ENCODE results near the gene ZNF592. TPM values are rescaled to one million over a fixed set of nuclear protein-coding genes. Genes with fewer than 3 reads are reported as not detected.

ZNF592 gene
- polyA plus RNA-seq, 1 donor (not counting 4 experiments of a cell fraction or from before 2014, with no cell fraction given): 4.1 TPM

- Histone ChIP-seq H4K20me1 (ENCODE audit: control insufficient read depth, extremely low read depth, insufficient read depth, low read length) (no peaks in the 10 kb centered on the region), H3K27me3 (ENCODE audit: control insufficient read depth, extremely low read depth, insufficient read depth, low read length) (peaks cover 8% of the 10 kb centered on the region), H3K4me3 (ENCODE audit: control insufficient read depth in 2 of 3, extremely low read depth in 1 of 3, insufficient read depth in 2 of 3, low read depth in 1 of 3, low read length in 3 of 3) (no peak overlapping the region), H3K9me3 (ENCODE audit: control insufficient read depth, low read depth, low read length) (no peaks in the 10 kb centered on the region), H3K36me3 (ENCODE audit: control insufficient read depth in 2 of 2, extremely low read depth in 1 of 2, insufficient read depth in 2 of 2, low read length in 2 of 2) (no peaks in the 10 kb centered on the region), H3K9ac (ENCODE audit: control insufficient read depth, extremely low read depth, insufficient read depth, low read length) (no peak overlapping the region), H3K4me2 (ENCODE audit: control insufficient read depth, extremely low read depth, insufficient read depth, low read depth, low read length) (no peak overlapping the region), H3K27ac (ENCODE audit: control insufficient read depth, insufficient read depth, low read length) (no peak overlapping the region), H3K79me2 (ENCODE audit: control insufficient read depth, insufficient read depth, low read length) (no peaks in the 10 kb centered on the region), H3K9me1 (ENCODE audit: control insufficient read depth, extremely low read depth, insufficient read depth, low read length) (no peaks in the 10 kb centered on the region), H3K4me1 (ENCODE audit: control insufficient read depth, extremely low read depth, insufficient read depth, low read length) (no peaks in the 10 kb centered on the region), H2AFZ (ENCODE audit: control insufficient read depth, low read length) (no peak overlapping the region)
- no peak for TF ChIP-seq CTCF (optimal IDR thresholded peaks at IDR 0.05 in 1 of 3, IDR thresholded peaks at IDR 0.05 in 1 of 3, conservative IDR thresholded peaks at IDR 0.05 in 1 of 3; ENCODE audit: extremely low read depth in 1 of 3, insufficient read depth in 2 of 3, low read length in 3 of 3)
- TF ChIP-seq EZH2 (IDR thresholded peaks at IDR 0.05; ENCODE audit: low read length): no peak
- dilution Hi-C loops (cut with MboI; ENCODE audit: extremely low pct_ligation_motif_present, low sequenced_read_pairs): no loop called here
- DNase-seq (ENCODE audit: low read depth, low spot score) (no peak), FAIRE-seq (no peak)
Observed at GRCh38 chr15:84812842-84813241, 64.5 kb downstream of the ZNF592 start.

- DNase-seq (ENCODE audit: low read depth, low spot score) (no peak), FAIRE-seq (no peak)
- H3K36me3 ChIP-seq (ENCODE audit: control insufficient read depth in 2 of 2, extremely low read depth in 1 of 2, insufficient read depth in 2 of 2, low read length in 2 of 2): no peaks in the 10 kb centered on the region
- no peak overlapping the region for H3K27ac ChIP-seq (ENCODE audit: control insufficient read depth, insufficient read depth, low read length)
- no peak overlapping the region for H2AFZ ChIP-seq (ENCODE audit: control insufficient read depth, low read length)
- H3K9me1 ChIP-seq (ENCODE audit: control insufficient read depth, extremely low read depth, insufficient read depth, low read length): no peaks in the 10 kb centered on the region
- TF ChIP-seq CTCF (optimal IDR thresholded peaks at IDR 0.05 in 1 of 3, IDR thresholded peaks at IDR 0.05 in 1 of 3, conservative IDR thresholded peaks at IDR 0.05 in 1 of 3; ENCODE audit: extremely low read depth in 1 of 3, insufficient read depth in 2 of 3, low read length in 3 of 3) (no peak), EZH2 (IDR thresholded peaks at IDR 0.05; ENCODE audit: low read length) (no peak)
- H3K9ac ChIP-seq (ENCODE audit: control insufficient read depth, extremely low read depth, insufficient read depth, low read length): no peak overlapping the region
- no peaks in the 10 kb centered on the region for H3K9me3 ChIP-seq (ENCODE audit: control insufficient read depth, low read depth, low read length)
- no peak overlapping the region for H3K4me3 ChIP-seq (ENCODE audit: control insufficient read depth in 2 of 3, extremely low read depth in 1 of 3, insufficient read depth in 2 of 3, low read depth in 1 of 3, low read length in 3 of 3)
- no peak overlapping the region for H3K4me2 ChIP-seq (ENCODE audit: control insufficient read depth, extremely low read depth, insufficient read depth, low read depth, low read length)
- no peaks in the 10 kb centered on the region for H3K4me1 ChIP-seq (ENCODE audit: control insufficient read depth, extremely low read depth, insufficient read depth, low read length)
- no peaks in the 10 kb centered on the region for H4K20me1 ChIP-seq (ENCODE audit: control insufficient read depth, extremely low read depth, insufficient read depth, low read length)
- H3K79me2 ChIP-seq (ENCODE audit: control insufficient read depth, insufficient read depth, low read length): no peaks in the 10 kb centered on the region
- H3K27me3 ChIP-seq (ENCODE audit: control insufficient read depth, extremely low read depth, insufficient read depth, low read length): peaks cover 8% of the 10 kb centered on the region
- dilution Hi-C loops (cut with MboI; ENCODE audit: extremely low pct_ligation_motif_present, low sequenced_read_pairs): no loop called here
Observed at GRCh38 chr15:84813435-84813834, 65.0 kb downstream of the ZNF592 start.

All from keratinocyte (primary cell).